PC-9 (cell line): ENCODE measurements around the gene PSMD13.
"Not testable (repeated sequence)": the region's sequence is repeated elsewhere in the genome, so short reads cannot be mapped to it uniquely, and the experiment has no call there.

Experiments used
- EZH2 ChIP-seq: fragments of 200-600 bp; sonication (generic); IDR thresholded peaks from 2 replicates; pipeline ENCODE4 v1.8.0; 2017; ENCODE audit warnings: antibody characterized with exemption, low read depth
- TF ChIP-seq, protein P1 (sequence below): fragments of 200-600 bp; sonication (generic); conservative IDR thresholded peaks from 2 replicates; pipeline ENCODE4 v1.6.1; 2017; ENCODE audit warnings: mixed run types, antibody characterized with exemption, mild to moderate bottlenecking, moderate library complexity

DNA sequence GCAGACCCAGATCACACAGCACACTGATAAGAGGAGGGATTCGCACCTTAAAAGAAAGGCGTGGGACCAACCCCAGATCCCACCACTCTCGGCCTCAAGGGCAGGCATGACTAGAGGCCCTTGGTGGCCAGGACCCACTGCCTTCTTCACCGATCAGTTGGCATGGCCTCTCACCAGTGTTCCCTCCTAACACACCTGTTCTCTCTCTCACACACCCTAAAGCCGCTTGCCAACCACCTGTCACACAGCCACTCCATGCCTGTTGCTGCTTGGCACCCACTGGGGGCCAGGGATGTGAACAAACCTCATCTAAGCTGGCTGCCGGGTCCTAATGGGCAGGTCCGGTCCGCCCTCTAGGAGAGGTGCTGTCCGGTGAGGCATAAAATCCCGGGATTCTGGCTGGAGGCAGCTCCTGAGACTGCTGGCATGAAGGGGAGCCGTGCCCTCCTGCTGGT is 44.1 kb upstream of the PSMD13 start, which contains the start of gene SCGB1C1:
- TF ChIP-seq, protein P1, sequence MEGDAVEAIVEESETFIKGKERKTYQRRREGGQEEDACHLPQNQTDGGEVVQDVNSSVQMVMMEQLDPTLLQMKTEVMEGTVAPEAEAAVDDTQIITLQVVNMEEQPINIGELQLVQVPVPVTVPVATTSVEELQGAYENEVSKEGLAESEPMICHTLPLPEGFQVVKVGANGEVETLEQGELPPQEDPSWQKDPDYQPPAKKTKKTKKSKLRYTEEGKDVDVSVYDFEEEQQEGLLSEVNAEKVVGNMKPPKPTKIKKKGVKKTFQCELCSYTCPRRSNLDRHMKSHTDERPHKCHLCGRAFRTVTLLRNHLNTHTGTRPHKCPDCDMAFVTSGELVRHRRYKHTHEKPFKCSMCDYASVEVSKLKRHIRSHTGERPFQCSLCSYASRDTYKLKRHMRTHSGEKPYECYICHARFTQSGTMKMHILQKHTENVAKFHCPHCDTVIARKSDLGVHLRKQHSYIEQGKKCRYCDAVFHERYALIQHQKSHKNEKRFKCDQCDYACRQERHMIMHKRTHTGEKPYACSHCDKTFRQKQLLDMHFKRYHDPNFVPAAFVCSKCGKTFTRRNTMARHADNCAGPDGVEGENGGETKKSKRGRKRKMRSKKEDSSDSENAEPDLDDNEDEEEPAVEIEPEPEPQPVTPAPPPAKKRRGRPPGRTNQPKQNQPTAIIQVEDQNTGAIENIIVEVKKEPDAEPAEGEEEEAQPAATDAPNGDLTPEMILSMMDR: not testable (repeated sequence)
- not testable (repeated sequence) for TF ChIP-seq EZH2
